SU-DHL-6 (cell line): ENCODE results near the gene ZNF23.

Experiments
- H2AFZ ChIP-seq: fragments of 200-600 bp; sonication (generic); 2 replicates; pipeline ENCODE4 v1.6.1; 2014; ENCODE audit warnings: low read depth, mild to moderate bottlenecking, moderate library complexity, mixed read lengths, antibody characterized with exemption, low read length; ENCODE audit not compliant: severe bottlenecking
- H3F3A ChIP-seq: fragments of 200-600 bp; shearing (Covaris generic); 2 replicates; pipeline ENCODE4 v1.6.0; 2016; ENCODE audit warnings: antibody characterized with exemption, mild to moderate bottlenecking; ENCODE audit not compliant: insufficient read depth
- H3K27ac ChIP-seq: fragments of 200-600 bp; sonication (generic); 2 replicates; pipeline ENCODE4 v1.5.1; 2016; ENCODE audit warnings: low read depth, mild to moderate bottlenecking, low read length, moderate library complexity, mixed read lengths
- H3K27me3 ChIP-seq: fragments of 200-600 bp; sonication (generic), shearing (Covaris generic); 2 replicates; pipeline ENCODE4 v1.6.0; 2014; ENCODE audit warnings: mild to moderate bottlenecking, low read length
- H3K36me3 ChIP-seq: fragments of 200-600 bp; sonication (generic); 2 replicates; pipeline ENCODE4 v1.6.1; 2014; ENCODE audit warnings: mild to moderate bottlenecking, low read length, mixed read lengths
- H3K4me2 ChIP-seq: fragments of 300-600, 200-600 bp; shearing (Covaris generic), sonication (generic); 2 replicates; pipeline ENCODE4 v1.6.0; 2014; ENCODE audit warnings: low read length, low read depth, mild to moderate bottlenecking; ENCODE audit not compliant: poor library complexity, severe bottlenecking
- H3K4me3 ChIP-seq: fragments of 200-600 bp; sonication (generic); 2 replicates; pipeline ENCODE4 v1.5.1; 2014; ENCODE audit warnings: antibody characterized with exemption, low read length, mild to moderate bottlenecking, mixed read lengths; ENCODE audit not compliant: insufficient read depth, poor library complexity, severe bottlenecking
- H3K79me2 ChIP-seq: fragments of 200-600 bp; sonication (generic); 2 replicates; pipeline ENCODE4 v1.6.1; 2014; ENCODE audit warnings: mild to moderate bottlenecking, low read length, moderate library complexity; ENCODE audit not compliant: insufficient read depth
- H3K9ac ChIP-seq: fragments of 200-600 bp; sonication (generic); 2 replicates; pipeline ENCODE4 v1.7.0; 2014; ENCODE audit warnings: mild to moderate bottlenecking, low read length
- H3K9me2 ChIP-seq: fragments of 200-600 bp; sonication (generic); replicated peaks from 2 replicates; pipeline ENCODE4 v1.6.1; 2014; ENCODE audit warnings: low read length; ENCODE audit not compliant: insufficient read depth
- H3K9me3 ChIP-seq: fragments of 200-600 bp; sonication (generic); 2 replicates; pipeline ENCODE4 v1.6.1; 2014; ENCODE audit warnings: low read length, mixed read lengths; ENCODE audit not compliant: insufficient read depth
- H4K20me1 ChIP-seq: fragments of 200-600 bp; sonication (generic); 2 replicates; pipeline ENCODE4 v1.6.1; 2014; ENCODE audit warnings: low read depth, mild to moderate bottlenecking, antibody characterized with exemption, low read length, moderate library complexity, mixed read lengths
- CTCF ChIP-seq: fragments of 200-600 bp; sonication (generic); IDR thresholded peaks from one replicate; pipeline ENCODE4 v1.5.1; 2017; ENCODE audit warnings: antibody characterized with exemption, mild to moderate bottlenecking, low read length, moderate library complexity; ENCODE audit not compliant: insufficient read depth, poor library complexity, severe bottlenecking
- EZH2phosphoT487 ChIP-seq: fragments of 200-600 bp; sonication (generic), shearing (Covaris generic); conservative IDR thresholded peaks from 2 replicates; pipeline ENCODE4 v1.6.1; 2018; ENCODE audit warnings: mild to moderate bottlenecking, antibody characterized with exemption, low read length, moderate library complexity, mixed read lengths

ZNF23 gene

GRCh38 chr16:71441348-71442050 lies 20.5 kb downstream of the ZNF23 start:
- Histone ChIP-seq H3K4me2 (no peak overlapping the region), H3K27me3 (no peaks in the 10 kb centered on the region), H3K79me2 (no peaks in the 10 kb centered on the region), H2AFZ (no peak overlapping the region), H3K27ac (no peak overlapping the region), H3K9me2 (no peaks in the 10 kb centered on the region), H3K9ac (no peak overlapping the region), H4K20me1 (no peaks in the 10 kb centered on the region), H3K9me3 (no peaks in the 10 kb centered on the region), H3K36me3 (no peaks in the 10 kb centered on the region), H3K4me3 (no peak overlapping the region), H3F3A (no peaks in the 10 kb centered on the region)
- TF ChIP-seq CTCF (no peak), EZH2phosphoT487 (no peak)

- Histone ChIP-seq H3K9me2 (no peaks in the 10 kb centered on the region), H3K27ac (no peak overlapping the region), H2AFZ (no peak overlapping the region), H4K20me1 (no peaks in the 10 kb centered on the region), H3K79me2 (no peaks in the 10 kb centered on the region), H3F3A (no peaks in the 10 kb centered on the region), H3K27me3 (no peaks in the 10 kb centered on the region), H3K4me3 (no peak overlapping the region), H3K9ac (no peak overlapping the region), H3K4me2 (no peak overlapping the region), H3K9me3 (no peaks in the 10 kb centered on the region), H3K36me3 (no peaks in the 10 kb centered on the region)
- TF ChIP-seq EZH2phosphoT487 (no peak), CTCF (peak; percentile 46)
Observed at GRCh38 chr16:71440669-71441347, 21.2 kb downstream of the ZNF23 start.

- H3K79me2 ChIP-seq, result no peaks in the 10 kb centered on the region
- no peak overlapping the region for H2AFZ ChIP-seq
- no peaks in the 10 kb centered on the region for H3K9me3 ChIP-seq
- H3K27ac ChIP-seq, result no peak overlapping the region
- H3K9ac ChIP-seq, result no peak overlapping the region
- no peak overlapping the region for H3K4me3 ChIP-seq
- no peak overlapping the region for H3K4me2 ChIP-seq
- H3K36me3 ChIP-seq, result no peaks in the 10 kb centered on the region
- TF ChIP-seq CTCF (no peak), EZH2phosphoT487 (no peak)
- no peaks in the 10 kb centered on the region for H3K27me3 ChIP-seq
- H3F3A ChIP-seq, result no peaks in the 10 kb centered on the region
- no peaks in the 10 kb centered on the region for H4K20me1 ChIP-seq
- no peaks in the 10 kb centered on the region for H3K9me2 ChIP-seq
Observed at GRCh38 chr16:71439523-71439922, 22.5 kb downstream of the ZNF23 start.
